Activated T-cell treated with anti-CD3 and anti-CD28 coated beads for 24 hours (primary cell): ENCODE measurements around the gene NEURL1B.
"Not testable (repeated sequence)": the region's sequence is repeated elsewhere in the genome, so short reads cannot be mapped to it uniquely, and the experiment has no call there.

ENCODE experiments used
- DNase-seq: peaks from one replicate; pipeline ENCODE4 v3.0.0-alpha.2; 2020; ENCODE audit warnings: low read depth

Gene NEURL1B

DNA sequence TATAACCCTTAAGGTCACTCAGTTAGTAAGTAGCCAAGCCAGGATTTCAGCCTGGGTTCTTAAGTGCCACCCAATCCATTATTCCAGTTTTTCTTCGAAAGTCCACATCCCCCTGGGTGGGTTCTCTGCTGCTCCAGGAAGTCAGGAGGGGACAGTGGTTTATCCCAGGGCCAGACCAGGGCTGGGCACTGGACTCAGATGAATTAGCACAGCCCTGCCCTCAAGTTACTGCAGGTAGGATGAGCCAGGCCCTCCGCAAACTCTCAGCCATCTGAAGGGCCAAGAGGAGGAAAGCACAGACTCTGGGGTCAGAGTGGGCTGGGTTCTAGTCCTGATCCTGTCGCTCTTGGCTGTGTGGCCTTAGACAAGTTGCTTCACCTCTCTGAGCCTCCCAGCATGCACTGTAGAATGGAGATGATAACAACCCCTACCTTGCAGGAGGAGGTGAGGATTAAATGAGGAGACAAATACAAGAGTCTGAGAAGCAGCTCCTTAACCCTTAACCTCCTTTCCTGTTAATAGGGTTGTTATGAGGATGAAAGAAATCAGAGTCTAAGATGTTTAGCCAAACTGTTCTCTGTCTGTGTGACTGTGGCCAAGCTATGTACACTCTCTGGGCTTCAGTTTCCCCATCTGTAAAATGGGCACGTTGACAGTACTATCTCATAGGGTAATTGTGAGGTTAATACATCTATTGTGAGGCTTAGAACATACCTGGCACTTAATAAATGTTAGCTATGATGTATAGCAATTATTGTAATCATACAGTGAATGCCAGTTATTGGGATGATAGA, 6.8 kb upstream of the NEURL1B start:
- DNase-seq: no peak

DNA sequence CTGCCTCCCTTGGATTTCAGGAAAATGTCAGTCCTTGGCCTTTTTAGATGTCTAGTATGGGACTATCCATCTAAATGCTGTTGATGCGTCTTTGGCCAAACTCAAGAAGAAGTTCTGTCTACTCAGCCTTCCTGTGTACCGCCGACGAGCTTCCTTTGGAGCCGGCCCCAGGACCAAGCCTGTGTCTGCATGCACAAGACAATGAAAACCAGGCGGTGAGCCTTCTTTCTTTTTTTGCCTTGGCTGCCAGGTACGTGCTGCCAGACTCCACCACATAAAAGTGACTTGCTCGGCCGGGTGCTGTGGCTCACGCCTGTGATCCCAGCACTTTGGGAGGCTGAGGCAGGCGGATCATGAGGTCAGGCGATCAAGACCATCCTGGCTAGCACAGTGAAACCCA, 6.0 kb upstream of the NEURL1B start:
- DNase-seq: no peak

DNA sequence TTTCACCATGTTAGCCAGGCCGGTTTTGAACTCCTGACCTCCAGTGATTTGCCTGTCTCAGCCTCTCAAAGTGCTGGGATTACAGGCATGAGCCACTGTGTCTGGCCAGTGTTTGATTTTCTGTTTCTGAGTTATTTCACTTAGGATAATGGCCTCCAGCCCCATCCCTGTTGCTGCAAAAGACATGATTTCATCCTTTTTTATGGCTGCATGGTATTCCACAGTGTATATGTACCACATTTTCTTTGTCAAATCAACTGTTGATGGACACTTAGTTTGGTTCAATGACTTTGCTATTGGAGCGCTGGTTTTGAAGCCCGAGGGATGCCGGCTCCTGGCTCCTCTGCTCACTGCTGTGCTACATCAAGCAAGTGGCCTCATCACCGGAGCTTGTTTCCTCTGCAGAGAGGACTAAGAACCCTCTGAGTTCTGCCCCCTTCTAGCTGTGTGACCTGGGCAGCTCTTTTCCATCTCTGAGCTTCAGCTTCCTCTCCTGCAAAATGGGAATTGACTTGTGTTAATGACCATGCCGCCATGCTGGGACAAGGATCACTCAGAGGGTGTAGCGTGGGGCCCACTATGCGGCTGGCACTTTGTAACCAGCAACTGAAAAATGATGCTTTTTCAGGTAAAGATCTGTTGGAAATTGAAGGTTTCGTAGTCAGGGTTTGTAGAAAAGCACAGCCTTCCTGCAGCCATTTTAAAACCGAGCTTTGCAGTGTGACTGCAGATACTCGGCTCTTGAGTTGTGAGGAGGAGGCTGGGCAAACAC, 4.6 kb upstream of the NEURL1B start:
- DNase-seq: no peak

DNA sequence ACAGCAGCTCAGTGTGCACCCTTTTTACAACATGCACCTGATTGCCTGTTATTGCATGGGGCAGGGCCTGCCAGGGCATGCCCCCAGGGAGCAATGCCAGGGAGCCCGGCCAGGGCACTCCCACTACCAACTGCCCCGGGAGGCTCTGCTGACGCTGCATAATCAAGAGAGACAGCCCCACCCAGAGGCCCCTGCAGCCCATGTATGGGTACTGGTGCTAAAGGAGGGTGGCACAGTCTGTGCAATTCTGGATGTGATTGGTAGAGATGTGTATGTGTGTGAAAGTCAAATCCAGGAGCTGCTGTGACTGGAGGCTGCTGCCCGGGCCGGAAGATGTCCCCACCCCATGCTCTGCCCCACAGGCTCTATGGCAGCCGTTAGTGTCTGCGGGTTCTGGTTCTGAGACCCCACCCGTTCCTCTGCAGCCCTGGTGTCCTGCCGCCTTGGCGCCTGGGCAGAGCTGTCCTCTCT, 3.9 kb upstream of the NEURL1B start:
- no peak for DNase-seq

DNA sequence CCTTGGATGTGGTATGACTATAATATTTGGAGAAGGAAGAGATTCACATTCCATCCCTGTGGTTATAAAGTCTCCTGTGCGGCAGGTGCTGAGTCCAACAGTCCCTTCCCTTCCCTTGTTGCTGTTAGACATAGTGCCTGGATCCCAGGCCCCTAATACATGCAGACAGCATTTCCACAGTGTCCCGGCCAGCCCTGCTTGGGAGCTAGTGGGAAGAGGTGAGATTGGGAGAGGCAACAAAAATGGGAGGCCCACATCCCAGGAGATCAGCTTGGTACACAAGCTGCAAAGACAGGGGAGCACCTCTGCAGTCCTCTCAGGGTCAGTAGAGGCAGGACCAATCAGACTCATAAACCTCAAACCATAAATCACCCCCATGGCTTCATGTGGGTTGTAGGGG, 3.3 kb upstream of the NEURL1B start:
- no peak for DNase-seq

DNA sequence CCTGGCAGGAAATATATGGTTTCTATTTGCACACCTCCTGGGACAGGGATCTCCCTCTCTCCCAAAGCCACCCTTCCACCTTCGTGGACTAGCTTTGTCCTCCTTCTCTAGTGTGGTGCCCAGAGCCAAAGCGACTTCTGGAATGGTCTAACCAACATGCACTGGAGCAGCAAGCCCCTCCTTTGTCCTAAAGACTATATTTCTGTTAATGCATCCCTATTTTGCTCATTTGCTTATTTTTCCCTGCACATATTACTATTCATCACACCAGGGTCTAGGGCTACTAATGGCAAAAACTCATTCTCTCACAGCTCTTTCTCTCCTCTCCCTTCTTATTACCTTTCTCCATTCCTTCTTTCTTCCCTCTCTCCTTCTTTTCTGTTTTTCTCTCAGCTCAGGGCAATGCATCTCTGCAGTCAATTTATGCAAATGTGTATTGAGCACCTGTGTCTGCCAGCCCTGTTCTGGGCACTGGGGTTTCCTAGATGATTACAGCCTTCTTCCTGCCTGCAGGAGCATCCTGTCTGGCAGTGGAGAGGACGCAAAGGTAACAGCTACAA, 2.8 kb upstream of the NEURL1B start:
- DNase-seq: no peak

DNA sequence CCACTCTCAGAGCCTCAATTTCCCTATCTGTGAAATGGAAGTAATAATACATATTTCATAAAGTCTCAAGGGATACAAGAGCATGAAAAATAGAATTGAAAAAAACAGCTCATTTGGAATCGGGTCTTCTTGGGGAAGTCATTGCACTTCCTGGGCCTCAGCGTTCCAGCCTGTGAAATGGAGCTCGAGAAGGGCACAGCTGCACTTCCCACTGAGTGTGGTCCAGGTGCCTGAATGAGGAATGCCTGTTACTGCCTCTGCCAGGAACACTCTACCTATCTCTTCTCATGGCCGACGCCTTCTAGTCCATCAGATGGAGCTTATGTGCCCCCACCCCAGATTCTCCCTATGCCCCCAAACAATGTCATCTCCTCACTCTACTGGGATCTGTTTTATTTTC, 924 bp upstream of the NEURL1B start:
- DNase-seq: no peak

DNA sequence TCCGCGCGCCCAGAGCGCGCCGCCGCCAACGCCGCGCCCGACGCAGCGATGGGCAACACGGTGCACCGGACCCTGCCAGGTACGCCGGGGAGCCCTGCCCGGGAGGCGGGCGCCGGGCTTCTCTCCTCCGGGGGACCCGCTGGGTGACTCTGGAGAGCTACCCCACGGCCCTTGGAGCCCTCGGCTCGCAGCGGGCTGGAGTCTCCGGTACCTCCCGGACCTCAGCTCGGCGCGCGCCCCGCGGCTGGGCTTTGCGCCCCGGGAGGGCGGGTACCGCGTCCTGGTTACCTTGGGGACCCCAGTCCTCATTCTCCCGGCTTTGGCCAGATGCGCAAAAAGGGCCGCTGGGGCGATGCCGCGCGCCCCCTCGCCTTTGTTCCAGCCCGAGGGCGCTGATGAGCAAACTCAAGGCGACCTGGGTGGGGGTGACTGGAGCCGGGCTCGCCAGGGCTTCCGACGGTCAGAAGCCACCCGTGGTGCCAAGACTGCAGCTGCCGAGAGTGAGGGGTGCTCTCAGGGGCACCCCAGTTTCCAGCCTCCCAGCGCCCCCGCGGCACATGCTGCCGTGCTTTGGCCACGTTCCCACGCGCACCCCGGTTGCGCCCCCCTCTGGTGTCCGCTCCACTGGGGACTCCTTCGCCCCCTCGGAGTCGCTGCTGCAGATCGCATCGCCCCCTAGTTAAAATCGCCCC, 442 bp downstream of the NEURL1B start:
- no peak for DNase-seq

DNA sequence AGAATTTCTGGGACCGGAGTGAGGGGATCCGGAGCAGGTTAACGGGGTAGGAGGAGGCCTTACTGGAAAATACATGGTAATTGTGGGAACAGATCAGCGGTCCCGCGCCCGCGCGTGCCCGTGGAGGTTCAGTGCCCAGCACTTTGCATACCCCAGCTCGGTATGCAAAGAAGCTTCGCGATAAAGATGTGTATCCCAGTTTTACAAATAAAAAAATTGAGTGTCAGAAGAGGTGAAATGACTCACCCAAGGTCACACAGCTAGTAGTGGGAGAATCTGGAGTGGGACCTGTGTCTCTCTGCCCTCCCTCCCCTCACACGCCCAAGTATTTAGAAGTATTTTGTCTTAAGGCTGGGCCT, 967 bp downstream of the NEURL1B start:
- no peak for DNase-seq

DNA sequence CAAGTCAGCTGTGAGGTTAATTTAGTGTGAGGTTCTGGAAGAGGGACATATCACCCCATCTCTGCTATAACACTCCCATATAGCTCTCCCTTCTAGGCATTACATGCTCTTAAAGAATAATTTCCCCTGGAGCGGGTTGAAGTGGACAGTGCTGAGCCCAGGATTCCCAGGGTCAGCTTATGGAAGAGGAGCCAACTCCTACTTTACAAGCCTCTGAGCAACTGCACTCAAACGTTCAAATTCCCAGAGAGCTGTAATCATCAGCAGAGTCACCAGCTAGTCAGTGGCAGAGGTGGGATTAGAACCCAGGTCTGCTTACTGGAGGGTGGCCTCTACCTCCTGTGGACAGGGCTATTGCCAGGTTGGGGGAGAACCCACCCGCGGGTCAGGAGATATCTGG, 1.4 kb downstream of the NEURL1B start:
- DNase-seq: no peak

DNA sequence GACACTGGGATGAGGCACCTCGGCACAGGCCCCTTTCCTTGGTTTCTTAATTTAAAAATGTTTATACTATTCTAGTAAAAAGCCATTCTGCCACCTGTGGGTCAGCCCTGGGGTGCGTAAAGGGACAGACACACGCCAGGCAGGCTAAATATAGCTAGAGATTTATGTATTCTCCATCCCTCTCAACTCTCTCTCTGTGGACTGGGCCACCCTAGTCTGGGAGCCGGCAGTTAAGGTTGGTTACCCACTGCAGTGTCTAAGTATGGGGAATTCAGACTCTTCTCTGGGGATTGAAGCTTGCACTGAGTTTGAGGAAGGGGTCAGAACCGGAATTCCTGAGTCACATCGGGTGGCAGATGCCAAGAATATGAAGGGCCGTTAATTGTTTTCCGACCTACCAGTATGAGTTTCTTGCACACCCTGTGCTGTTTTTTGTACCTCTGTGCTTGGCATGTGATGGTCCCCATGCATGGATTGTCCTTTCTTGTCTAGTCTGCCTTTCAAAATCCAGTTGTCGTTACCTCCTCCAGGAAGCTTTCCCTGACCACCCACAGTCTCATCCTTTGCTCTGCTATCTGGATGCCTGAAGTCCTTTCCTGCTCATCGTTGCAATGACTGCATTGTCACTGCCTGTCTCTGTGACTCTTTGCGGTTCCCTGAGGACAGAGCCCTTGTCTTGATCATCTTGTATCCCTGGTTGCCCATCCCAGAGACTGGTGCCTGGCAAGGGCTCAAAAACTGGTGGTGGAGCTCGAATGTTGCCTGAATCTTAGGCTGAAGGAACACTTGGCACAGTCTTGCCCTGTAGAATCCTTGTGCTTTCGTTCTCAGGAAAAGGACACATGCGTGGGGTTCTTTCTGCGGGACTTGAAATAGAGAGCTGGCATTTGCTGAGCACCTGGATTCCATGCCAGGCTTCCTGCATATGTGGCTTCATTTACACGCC, 2.1 kb downstream of the NEURL1B start:
- DNase-seq: no peak

DNA sequence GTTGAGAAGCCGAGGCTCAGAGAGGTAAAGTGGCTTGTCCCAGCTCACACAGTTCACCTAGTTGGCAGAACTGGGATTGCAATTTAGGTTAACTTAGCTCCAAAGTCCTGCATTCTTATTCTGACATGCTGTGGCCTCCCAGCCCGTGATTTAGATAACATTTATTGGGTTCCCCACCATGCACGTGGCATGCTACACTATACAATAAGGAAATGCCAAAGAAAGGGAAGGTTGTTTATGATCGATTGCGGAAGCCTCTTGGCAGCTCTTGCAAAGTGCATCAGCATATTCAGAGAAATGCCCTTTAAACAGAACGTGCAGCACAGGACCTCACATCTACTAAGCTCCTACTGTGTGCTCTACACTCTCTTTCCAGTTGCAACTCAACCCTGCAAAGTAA, 3.2 kb downstream of the NEURL1B start:
- DNase-seq: no peak

DNA sequence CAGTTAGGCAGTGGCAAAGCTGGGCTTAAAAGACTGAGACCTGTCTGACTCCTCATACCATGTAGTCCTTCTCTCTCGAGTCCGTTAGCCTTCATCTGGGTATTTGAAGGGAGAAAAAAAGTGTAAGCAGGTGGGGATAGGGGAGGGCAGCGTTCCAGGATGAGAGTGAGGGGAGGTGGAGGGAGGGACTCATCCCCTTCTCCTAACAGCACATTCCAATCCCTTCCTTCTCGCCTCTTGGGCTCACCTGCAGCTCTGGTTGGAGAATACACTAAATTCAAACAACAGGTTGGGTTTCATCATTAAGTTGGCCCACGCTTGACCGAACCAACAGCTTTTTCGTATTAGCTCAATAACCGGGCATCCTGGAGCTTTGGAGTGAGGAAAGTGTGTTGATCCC, 3.6 kb downstream of the NEURL1B start:
- no peak for DNase-seq

DNA sequence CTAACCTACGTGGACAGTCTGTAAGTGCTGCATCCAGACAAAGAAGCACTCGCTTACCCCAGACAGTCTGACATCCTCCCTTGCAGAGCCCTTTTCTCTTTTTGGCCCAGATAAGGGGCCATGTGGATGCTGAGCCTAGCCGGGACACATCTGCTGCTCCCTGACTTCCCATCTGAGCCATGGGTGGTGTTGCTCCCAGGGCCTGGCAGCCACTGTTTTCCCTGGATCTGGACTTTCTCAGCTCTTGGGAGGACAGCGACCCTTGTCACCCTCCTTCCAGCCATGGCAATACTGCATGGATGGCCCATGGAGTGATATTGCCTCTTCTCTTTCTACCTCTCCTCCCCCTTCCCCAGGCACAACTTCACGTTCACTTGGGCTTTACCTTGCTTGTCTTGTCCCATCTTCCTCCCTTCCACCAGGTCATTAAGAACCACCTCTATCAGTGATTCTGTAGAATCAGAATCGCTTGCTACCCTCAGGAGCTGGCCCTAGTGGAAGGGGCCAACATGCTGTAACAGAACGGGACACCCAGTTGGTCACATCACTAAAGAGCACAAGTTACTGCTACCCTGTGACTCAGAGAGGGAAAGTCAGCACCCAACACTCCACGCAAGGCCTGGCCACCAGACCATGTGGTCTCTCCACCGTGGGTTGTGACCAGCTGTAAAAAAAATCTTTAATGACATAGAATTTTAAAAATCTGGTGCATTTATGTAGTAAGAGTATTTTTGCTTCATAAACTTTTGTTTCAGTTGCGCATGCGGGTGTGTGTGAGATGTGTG, 4.4 kb downstream of the NEURL1B start:
- DNase-seq: no peak

DNA sequence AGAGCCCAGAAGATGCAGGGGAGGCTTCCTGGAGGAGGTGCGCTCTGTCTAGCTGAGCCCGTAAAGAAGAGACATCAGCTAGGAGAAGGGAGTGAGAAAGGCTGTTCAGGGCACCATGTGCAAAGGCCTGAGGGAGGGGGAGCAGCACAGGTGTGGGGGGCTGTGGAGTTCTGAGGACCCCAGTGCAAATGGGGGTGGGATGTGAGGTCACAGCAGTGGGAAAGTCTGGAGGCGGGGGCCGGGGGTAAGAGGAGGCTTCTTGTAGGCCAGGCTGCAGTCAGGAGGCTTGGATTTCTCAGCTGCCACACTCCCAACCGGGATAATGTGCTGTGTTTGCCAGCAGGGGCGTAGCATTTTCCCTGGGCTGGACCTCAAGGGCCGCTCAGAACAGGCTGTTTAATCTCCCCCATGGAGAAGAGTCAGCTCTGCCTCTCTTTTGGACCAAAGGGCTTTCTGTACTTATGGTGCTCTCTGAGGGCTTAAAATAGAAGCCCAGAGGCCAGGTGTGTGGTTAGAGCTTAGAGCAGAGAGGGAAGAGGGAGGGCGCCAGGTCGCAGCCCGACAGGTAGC, 5.7 kb downstream of the NEURL1B start:
- DNase-seq: no peak

DNA sequence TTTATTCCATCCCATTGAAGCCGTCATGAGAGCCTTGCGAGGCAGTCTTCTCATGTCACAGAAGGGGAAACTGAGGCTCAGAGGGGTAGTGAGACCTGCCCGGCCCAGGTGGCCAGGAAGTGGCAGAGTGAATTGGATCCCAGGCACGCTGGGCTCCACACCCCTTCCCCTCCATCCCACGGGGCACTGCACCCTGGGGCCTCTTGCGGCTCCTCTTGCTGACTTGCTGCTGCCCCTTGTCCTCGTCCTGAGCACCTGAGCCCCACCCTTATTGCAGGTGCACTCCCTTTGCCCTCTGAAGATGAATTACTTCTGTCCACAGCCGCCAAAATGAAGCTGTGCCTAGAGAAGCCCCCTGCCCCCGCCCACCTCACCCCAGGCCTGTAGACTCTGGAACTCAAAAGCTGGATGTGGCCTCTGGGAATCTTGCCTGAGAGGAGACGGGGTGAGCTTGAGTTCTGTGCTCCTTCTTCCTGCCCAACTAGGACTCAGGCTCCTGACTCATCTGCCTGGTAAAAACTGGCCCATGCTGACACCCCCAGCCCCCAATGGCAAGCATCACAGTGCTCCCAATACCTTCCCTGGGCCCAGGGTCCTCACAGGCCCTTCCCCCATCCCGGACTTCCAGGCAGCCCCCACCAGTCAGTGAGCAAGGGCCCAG, 6.4 kb downstream of the NEURL1B start:
- DNase-seq: no peak

DNA sequence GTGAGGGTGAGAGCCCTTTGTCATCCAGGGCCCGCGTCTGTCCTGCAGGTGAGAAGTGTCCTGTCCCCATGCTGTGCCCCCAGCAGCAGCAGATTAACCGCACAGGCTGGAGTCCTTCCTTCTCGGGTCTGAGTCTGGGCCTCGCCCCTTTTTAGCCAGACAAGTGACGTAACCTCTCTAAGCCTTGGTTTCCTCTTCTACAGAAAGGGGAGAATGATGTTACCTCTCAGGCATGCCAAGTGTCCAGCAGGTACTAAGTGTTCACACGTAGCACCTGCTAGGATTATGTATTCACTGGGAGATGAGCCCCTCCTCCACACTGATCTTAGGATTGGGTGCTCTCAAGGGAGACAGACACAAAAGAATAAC, 6.9 kb downstream of the NEURL1B start:
- DNase-seq: no peak

DNA sequence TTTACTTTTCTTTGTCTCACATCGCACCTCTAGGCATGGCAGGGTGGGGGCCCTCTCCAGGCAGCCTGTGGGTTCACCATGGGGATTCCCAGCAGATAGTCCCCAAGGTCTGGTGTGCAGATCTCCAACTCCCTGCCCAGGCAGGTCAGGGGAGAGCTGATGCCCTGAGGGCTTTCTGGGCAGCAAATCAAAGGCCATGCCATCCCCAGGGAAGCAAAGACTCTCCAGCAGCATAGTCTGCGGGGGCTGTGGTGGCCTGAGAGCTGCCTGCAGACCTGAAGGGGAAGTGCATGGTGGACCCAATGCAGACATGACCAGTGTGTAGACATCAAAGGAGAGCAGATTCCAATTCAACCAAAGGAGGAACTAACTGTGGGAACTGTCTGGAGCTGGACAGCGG, 7.7 kb downstream of the NEURL1B start:
- no peak for DNase-seq

DNA sequence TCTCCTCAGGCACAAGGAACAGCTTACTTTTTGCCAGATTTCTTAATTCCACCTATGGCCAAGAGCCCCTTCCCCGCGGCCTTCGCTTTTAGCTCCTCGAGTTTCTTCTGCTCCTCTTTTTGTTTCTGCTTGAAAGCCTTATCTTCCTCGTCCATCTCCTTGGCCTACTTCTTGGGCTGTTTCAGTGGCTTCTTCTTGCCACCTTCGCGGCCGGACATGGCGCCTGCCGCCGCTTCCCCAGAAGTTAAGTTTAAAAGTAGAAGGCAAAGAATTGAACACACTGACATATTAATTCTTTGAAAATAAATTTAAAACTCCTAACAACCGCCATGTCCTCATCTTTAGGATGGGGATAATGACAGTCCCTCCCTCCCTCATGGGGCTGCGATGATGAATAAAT, 15.4 kb downstream of the NEURL1B start:
- not testable (repeated sequence) for DNase-seq
